HS-5 (cell line): ENCODE data around the gene KCNH5.
"Not testable (repeated sequence)": the region's sequence is repeated elsewhere in the genome, so short reads cannot be mapped to it uniquely, and the experiment has no call there.

Experiments
- DNase-seq: peaks from one replicate; pipeline ENCODE4 v3.0.0-alpha.2; 2012; ENCODE audit warnings: low read depth

The KCNH5 gene

DNA sequence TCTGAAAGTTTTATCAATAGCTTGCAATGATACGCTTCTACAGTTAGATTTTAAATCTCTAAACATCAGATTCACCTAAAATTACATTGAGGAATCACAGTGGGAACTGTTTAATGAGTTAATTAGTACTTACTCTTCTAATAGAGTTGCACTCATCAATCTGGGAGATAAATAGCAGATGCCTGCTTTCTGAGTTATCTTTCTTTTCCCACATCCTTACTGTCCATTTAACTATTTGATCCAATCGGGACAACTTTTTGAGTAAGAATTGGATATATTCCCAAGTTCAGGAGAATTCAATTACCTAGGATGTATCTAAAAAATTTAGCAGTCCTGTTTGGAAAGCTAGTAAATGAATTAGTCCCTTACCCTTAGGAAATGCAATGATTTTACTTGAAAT, 162.3 kb downstream of the KCNH5 start:
- DNase-seq = no peak

DNA sequence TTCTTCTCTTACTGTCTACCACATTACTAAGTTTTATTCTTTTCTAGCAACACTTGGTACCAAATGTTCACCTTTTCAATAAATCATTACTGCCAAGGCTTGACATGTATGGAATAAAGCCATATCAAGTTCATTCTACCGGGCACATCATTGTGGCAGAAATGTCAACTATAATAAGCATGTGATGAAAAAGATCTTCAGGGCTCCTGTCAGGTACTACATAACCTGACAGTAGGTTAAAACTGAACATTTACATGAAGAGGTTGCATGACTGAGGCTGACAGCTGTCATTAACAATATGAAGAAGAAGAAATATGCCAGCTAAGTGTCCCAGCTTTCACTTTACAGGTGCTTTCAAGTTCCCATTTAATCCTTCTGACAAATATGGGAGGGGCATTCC, 178.9 kb downstream of the KCNH5 start:
- DNase-seq = no peak

GRCh38 chr14:62864588-62864987, 180.7 kb downstream of the KCNH5 start:
- no peak for DNase-seq

DNA sequence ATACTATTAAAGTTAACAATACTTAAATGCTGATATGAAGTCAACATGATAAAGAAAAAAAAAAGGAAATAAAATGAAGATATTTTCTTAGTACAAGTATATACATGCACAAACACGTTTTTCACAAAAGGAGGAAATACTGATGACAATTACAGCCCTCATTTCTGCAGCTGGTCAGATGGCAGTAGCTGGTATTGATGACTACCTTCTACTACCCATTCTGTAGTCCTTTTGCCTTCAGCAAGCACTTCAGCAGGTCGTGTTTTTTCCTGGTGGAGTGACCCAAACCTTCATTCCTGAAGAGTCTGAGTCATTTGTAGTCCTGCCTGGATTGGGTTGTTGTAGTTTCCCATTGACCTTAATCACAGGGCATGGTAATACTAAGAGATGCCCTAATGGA, 187.2 kb downstream of the KCNH5 start:
- DNase-seq = not testable (repeated sequence)

GRCh38 chr14:62854951-62855350, 190.3 kb downstream of the KCNH5 start:
- DNase-seq = no peak

- no peak for DNase-seq
Measured at GRCh38 chr14:62847168-62847567, 198.1 kb downstream of the KCNH5 start.

- DNase-seq = no peak
Measured at GRCh38 chr14:62844546-62844945, 200.7 kb downstream of the KCNH5 start.

- DNase-seq = no peak
Measured at GRCh38 chr14:62824086-62824485, 221.2 kb downstream of the KCNH5 start.

DNA sequence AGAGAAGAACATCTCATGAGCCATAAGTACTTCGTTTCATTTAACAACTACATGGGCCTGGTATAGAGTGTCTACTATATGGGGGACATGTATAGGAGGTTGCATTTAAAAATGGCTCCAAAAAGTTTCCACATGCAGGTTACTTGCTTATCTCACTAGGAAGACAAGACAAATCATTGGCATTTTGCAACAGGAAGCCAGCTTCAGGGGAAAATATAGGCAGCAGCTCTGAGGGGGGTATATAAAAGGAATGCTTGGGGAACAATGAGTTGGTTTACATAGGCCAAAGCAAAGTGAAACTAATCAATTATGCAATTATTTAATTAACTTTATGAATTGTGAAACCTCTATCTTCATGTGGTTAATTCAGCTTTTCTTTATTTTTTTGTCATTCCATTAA, 225.3 kb downstream of the KCNH5 start:
- DNase-seq = no peak

GRCh38 chr14:62807636-62808035, 237.6 kb downstream of the KCNH5 start:
- no peak for DNase-seq

- DNase-seq = no peak
Measured at GRCh38 chr14:62800577-62800976, 244.7 kb downstream of the KCNH5 start.

- no peak for DNase-seq
Measured at GRCh38 chr14:62796431-62796830, 248.8 kb downstream of the KCNH5 start.

DNA sequence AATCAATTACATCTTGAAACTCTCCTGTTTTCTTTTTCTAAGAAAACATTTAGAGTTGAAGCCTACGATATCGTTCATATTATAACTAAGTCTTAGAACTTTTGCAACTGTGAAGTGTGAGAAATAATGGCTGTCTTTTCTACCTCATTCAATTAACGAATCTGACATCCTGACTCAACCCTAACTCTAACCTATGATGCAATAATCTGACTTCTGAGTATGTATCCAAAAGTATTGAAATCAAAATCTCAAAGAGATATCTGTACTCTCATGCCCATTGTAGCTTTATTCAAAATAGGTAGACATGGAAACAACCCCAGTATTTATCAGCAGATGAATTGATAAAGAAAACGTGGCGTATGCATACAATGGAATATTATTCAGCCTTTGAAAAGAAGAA, 252.7 kb downstream of the KCNH5 start:
- no peak for DNase-seq

DNA sequence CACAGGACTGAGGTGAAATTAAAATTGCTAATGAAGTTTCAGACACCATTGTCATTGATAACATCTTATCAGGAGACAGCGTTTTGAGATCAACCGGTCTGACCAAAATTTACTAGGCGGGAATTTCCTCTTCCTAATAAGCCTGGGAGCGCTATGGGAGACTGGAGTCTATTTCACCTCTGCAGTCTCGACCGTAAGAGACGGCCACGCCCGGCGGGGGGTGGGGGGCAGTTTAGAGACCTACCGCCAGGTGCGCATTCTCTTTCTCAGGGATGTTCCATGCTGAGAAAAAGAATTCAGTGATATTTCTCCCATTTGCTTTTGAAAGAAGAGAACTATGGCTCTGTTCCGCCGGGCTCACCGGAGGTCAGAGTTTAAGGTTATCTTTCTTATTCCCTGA, 263.9 kb downstream of the KCNH5 start:
- not testable (repeated sequence) for DNase-seq

DNA sequence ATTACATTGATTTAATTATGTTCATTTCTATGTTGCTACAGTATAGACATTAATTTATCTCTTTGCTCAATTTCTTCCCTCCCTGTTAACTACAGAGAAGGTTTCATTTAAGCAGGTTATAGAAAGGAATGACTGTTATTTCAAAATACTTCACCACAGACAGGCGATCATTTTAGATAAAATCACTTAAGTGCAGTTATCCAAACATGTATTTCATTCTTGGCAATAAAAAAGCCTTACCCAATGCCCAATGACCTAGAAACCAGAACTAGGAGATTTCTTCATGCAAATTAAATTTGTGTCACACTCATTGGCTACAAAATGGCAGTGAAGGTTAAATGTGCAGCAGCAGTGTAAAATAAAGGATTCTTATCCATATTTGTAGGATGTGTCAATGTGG, 266.4 kb downstream of the KCNH5 start:
- DNase-seq = no peak

- no peak for DNase-seq
Measured at GRCh38 chr14:62778310-62778709, 266.9 kb downstream of the KCNH5 start.

- DNase-seq = no peak
Measured at GRCh38 chr14:62777510-62777909, 267.7 kb downstream of the KCNH5 start.

GRCh38 chr14:62776300-62776699, 269.0 kb downstream of the KCNH5 start:
- no peak for DNase-seq

- DNase-seq = no peak
Measured at GRCh38 chr14:62768753-62769152, 276.5 kb downstream of the KCNH5 start.

DNA sequence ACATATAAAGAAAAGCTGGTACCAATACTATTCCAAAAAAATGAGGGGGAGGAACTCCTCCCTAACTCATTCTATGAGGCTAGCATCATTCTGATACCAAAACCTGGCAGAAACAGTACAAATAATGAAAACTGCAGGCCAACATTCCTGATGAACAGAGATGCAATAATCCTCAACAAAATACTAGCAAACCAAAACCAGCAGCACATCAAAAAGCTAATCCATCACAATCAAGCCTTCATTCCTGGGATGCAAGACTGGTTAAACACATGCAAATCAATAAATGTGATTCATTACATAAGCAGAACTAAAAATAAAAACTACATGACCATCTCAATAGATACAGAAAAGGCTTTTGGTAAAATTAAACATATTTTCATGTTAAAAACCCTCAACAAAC, 281.3 kb downstream of the KCNH5 start:
- DNase-seq = no peak

DNA sequence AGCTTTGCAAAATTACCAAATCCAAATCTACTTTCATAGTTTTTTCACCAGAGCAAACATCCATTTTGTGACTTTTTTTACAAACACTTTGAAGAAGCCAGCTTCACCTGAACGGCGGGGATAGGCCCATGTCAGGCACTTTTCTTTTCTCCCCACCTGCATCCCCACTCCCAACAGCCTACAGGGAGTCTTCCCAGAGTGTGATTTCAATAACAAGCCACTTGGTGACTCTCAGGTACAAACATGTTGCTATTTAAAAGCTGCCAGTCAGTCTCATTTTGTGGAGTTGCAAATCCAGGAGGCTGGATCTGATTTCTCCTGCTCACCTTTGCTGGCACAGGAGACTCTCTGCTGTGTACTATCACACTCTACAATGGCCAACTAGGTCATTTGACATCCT, 285.5 kb downstream of the KCNH5 start:
- no peak for DNase-seq

DNA sequence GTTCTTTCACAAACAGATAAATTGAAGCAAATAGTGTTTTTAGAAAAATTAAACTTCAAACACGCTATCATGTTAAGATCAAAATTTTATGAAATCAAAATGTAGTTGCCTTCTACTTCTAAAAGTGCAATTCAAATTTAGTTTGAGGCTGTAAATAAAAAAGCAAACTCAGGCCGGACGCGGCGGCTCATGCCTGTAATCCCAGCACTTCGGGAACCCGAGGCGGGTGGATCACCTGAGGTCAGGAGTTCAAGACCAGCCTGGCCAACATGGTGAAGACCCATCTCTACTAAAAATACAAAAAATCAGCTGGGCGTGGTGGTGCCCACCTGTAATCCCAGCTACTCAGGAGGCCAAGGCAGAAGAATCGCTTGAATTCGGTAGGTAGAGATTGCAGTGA, 298.4 kb downstream of the KCNH5 start:
- not testable (repeated sequence) for DNase-seq

DNA sequence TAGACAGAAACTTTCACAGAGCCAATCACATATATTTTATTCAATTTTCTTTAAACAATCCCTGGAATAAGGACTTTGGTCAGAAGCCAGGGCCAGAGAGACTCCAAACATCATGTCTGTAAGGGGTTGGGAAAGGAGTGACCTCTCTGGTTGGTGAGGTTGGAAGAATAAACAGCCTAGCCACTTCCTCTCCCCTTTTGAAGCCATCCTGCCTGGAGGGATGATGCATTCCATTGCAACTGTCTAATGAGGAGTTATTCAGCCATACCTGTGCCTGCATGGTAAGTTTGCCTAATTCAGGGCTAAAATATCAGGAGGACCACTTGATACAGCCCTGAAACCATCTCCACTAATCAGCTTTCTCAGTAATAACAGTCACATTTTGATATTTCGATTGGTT, 299.8 kb downstream of the KCNH5 start:
- no peak for DNase-seq

DNA sequence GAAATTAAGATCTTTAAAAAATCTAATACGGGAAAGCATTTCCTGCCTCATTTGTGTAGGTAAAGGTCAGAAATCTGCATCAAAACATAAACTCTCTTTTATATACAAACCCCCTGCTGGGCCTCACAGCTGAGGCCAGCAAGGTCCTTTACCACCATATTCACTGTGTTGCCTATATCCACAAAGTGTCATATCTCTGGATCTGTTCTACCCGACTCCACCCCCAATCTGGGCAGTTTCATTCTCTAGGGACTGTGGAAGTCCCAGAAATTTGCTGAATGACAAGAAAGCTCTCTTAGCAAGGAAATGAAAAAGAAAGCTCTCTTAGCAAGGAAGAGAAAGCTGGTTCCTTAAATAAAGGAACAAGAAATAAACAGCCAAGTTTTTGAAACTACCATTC, 301.7 kb downstream of the KCNH5 start:
- no peak for DNase-seq

DNA sequence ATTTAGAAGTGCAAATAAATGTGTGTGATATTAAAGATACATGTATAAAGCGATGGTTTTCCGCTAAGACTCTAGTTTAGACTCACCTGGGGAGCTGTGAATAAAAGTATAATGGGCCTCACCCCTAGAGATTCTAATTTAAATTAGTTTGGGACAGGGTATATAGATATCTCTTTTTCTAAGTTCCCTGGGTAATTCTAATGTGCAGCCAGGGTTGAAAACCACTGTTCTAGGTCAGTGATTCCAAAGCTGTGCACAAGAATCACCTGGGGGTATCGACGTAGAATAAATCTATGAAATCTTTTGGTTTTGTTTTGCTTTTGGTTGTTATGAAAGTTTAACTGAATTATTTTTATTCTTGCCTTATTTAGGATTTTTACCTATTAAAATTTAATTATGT, 302.1 kb downstream of the KCNH5 start:
- DNase-seq = no peak
